ENCODE measurements around the gene IWS1.
"Not testable (repeated sequence)": the region's sequence is repeated elsewhere in the genome, so short reads cannot be mapped to it uniquely, and the experiment has no call there.

IWS1 gene

DNA sequence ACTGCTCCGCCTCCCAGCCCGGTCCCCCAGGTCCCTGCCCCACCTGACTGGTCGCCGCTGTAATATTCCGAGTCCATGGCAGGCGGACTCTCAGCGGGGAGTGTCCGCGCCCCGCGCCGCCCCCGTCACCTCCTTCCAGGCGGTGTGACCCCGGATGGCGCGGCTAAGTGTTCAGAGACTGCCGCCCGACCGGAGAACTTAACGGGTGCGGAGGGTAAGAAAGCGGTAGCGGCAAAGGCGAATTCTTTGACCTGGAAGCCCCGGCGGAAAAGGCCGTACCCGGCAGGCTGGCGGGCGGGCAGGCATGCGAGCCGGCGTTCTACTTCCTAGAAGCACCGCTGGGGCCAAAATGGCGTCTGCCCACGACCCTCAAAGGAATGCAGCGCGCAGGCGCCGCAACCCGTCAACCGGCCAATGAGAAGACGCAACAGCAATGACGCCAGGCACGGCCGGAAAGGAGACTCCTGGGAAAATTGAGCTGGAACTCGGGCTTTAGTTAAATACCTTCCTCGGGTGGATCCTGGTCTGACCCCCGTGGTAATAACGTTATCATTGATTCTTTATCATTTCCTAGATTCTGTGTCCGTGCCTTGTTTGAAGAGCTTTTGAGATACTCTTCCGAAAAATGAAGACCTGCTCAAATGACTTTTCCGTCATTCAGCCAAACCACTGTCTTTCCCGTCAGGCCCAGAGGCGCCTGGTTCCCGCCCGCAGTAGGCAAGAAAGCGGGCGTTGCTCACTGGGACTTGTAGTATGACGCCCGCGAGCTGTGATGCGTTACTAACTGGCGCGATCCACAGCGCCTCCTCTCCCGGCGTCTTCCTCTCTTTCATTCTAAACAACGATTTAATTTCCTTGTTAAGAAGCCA lies at the start of gene IWS1:
TSS of gene IWS1 (minus strand) at position 358 of the 869 bp plus-strand sequence. CDS start at position 77, 281 bp downstream.
- DNase-seq = peak; percentile 96

- no peak for DNase-seq
Measured at GRCh38 chr2:127575941-127576432, 49.7 kb upstream of the IWS1 start.

GRCh38 chr2:127575185-127575765 lies 49.0 kb upstream of the IWS1 start:
- no peak for DNase-seq

GRCh38 chr2:127574656-127575055 lies 48.4 kb upstream of the IWS1 start:
- no peak for DNase-seq

DNA sequence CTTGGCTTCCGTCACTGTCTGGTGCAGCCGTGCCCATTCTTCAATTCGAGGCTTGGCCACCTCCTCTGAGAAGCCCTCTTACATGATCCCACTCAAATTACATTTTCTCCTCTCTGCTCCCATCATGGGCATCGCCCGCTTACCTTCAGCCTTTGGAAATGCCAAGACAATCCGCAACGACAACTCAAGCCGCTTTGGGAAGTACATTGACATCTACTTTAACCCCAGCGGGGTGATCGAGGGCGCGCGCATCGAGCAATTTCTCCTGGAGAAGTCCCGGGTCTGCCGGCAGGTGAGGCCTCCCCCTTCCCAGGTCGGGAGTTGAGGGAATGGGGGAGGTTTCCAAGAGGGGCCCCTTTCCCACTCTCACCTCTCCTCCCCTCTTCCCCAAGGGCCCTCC lies 47.5 kb upstream of the IWS1 start:
- DNase-seq = no peak

GRCh38 chr2:127573298-127573697 lies 47.0 kb upstream of the IWS1 start:
- no peak for DNase-seq

GRCh38 chr2:127572841-127573240 lies 46.6 kb upstream of the IWS1 start:
- no peak for DNase-seq

- DNase-seq = not testable (repeated sequence)
Measured at GRCh38 chr2:127572352-127572751, 46.1 kb upstream of the IWS1 start.

- DNase-seq = no peak
Measured at GRCh38 chr2:127570282-127571250, 44.3 kb upstream of the IWS1 start.

DNA sequence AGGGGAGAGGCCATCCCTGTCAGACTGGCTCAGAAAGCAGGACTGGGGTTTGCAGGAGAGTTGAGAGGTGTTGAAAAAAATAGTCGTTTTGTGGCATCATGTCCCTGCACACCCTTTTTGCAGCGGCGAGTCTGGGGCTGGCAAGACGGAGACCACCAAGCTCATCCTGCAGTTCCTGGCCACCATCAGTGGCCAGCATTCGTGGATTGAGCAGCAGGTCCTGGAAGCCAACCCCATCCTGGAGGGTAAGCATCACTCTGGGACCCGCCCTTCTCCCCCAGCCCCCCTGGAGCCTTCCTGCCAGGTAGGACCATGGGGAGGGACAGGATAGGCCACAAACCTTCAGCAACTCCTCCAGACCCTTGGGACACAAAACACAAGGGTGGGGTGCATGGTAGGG lies 43.4 kb upstream of the IWS1 start:
- DNase-seq = no peak

- no peak for DNase-seq
Measured at GRCh38 chr2:127568128-127568527, 41.8 kb upstream of the IWS1 start.

GRCh38 chr2:127567351-127567854 lies 41.1 kb upstream of the IWS1 start:
- DNase-seq = no peak

GRCh38 chr2:127566576-127566975 lies 40.3 kb upstream of the IWS1 start:
- no peak for DNase-seq

- DNase-seq = no peak
Measured at GRCh38 chr2:127566139-127566417, 39.8 kb upstream of the IWS1 start.

- no peak for DNase-seq
Measured at GRCh38 chr2:127565261-127566138, 39.2 kb upstream of the IWS1 start.

DNA sequence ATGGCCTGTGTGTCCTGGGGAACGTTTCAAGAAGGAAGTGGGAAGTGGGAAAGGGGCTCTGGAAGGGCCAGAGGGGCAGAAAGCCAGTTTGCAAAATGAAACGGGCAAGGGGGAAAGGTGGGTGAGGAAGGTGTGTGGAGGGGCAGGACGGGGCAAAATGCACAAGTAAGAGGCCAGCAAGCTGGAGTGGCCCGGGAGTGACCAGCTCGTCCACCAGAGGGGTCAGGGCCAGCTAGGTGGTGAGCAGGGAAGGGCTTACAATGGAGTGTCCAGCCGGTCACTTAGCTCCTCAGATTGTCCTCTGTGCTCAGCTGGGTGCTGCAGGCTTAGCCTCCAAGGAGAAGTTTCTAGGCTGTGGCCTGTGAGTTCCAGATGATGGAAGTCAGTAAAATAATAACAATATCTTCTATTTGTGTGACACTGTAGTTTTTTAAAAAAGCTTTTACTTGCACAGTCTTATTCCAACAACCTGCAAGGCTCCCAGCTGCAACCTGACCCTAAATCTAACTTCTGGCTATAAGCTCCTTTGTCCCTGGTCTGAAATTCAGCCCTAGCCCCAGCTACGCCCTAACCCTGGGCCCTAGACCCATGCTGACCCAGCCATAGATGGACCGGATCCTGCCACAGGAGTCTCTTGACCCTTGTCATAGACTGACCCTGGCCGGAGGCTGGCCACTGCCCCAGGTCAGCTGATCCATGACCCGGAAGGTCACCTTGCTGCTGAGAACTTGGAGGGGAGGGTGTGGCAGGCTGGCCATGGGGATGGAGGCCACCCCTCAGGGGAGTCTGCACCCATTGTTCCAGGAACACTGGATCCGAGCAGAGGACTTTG lies 38.4 kb upstream of the IWS1 start:
- no peak for DNase-seq

DNA sequence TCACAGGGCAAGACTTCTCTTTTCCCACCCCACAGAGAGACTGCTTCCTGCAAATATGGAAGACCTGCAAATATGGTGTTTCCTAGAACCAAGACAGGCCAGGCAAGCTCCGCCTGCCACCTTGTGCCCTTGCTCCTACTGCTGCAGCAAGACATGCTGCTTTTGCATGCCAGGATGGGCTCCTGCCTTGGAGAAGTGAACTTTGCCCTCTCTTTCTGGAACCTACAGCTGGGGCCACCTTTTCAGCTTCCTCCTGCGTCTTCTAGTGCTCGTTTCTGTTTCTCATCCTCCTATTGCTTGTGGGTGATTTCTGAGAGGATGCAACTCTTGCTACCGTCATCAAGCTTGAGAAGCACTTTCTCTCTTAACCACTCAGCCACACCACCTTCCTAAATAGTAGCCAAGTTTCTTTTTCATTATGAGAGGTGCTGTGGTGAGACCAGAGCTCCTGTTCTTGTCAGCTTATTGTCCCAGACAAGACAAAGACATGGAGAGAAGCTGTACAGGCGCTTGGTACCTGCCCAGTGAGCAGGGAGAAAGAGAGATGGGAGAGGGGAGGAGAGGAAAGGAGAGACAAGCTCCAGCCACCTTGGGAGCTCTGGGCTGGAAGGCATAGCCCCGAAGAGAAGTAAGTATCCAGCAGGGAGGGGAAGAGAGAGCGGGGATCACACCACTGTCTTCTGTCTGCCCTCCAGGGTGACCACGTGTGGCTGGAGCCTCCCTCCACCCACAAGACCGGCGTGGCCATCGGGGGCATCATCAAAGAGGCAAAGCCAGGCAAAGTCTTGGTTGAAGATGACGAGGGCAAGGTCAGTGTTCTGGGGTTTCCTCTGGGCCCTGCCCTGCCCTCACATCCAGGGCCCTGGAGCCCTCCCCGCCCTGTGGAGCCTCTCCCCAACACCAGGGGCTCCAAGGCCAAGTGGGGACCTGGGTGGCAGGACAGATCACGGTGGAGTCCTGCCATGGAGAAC lies 37.5 kb upstream of the IWS1 start:
- peak; percentile 89 for DNase-seq

- DNase-seq = no peak
Measured at GRCh38 chr2:127562936-127563335, 36.6 kb upstream of the IWS1 start.

GRCh38 chr2:127561371-127561770 lies 35.1 kb upstream of the IWS1 start:
- no peak for DNase-seq

DNA sequence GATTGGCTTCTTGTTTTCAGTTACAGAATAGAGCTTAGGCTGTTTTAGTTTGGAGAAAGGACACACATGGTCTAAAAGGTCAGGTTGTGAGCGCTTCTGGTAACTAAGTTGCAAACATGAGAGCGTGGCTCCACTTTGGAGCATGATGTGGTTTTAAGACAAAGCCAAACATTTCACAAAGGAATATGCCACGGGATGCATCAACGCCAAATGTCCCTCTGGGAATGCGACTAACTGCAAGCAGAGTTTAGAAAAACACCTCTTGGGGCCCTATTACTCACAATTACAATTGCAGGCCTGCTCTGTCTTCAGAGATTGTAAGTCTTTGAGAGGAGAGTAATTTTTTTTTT lies 34.6 kb upstream of the IWS1 start:
- DNase-seq = no peak
